Natural killer cell treated with Interleukin-12 subunit alpha and Interleukin-12 subunit beta and Interleukin-15 and Interleukin-18, amount 100 ng/mL, for 72 hours (primary cell): ENCODE data around the gene ZFR. TPM values are rescaled to one million over a fixed set of nuclear protein-coding genes. Genes with fewer than 3 reads are reported as not detected.
A peak's percentile ranks its signal among the peaks of the same experiment; 100 is the strongest.
"Not testable (repeated sequence)": the region's sequence is repeated elsewhere in the genome, so short reads cannot be mapped to it uniquely, and the experiment has no call there.

Experiments used
- ATAC-seq, 2 donors: fragments of 150-1000 bp; cut with Tn5 transposase in 1 of 2; sonication (Bioruptor Pico), chemical (Tn5 transposase) in 1 of 2; 2 replicates each; pipeline ENCODE4 v1.10.0; 2021
- DNase-seq: peaks from one replicate; pipeline ENCODE4 v3.0.0; 2022; ENCODE audit warnings: low spot score
- H3K27ac Mint-ChIP-seq, 2 donors: 1 replicate in 1 of 2; 2 replicates in 1 of 2; pipeline ENCODE4 v1.8.0; 2022; ENCODE audit warnings: mixed read lengths in 2 of 2, mild to moderate bottlenecking in 1 of 2, moderate library complexity in 1 of 2
- H3K27me3 Mint-ChIP-seq, 2 donors: 1 replicate in 1 of 2; 2 replicates in 1 of 2; pipeline ENCODE4 v1.8.0; 2022; ENCODE audit warnings: mixed read lengths in 2 of 2
- H3K36me3 Mint-ChIP-seq: one replicate; pipeline ENCODE4 v1.8.0; 2022; ENCODE audit warnings: mixed read lengths
- H3K4me1 Mint-ChIP-seq, 2 donors: 1 replicate in 1 of 2; 2 replicates in 1 of 2; pipeline ENCODE4 v1.8.0; 2022; ENCODE audit warnings: low read depth in 2 of 2, mixed read lengths in 2 of 2, mild to moderate bottlenecking in 1 of 2
- H3K4me3 Mint-ChIP-seq: one replicate; pipeline ENCODE4 v1.8.0; 2022; ENCODE audit warnings: mixed read lengths
- H3K9me3 Mint-ChIP-seq: 2 replicates; pipeline ENCODE4 v1.8.0; 2022; ENCODE audit warnings: mixed read lengths
- total RNA-seq, 2 donors: library from RNA; stranded (reverse); gene quantifications; one replicate each; pipeline ENCODE4 v1.2.3, GENCODE V29; 2022

ZFR gene
- total RNA-seq, 2 donors from 2014 or later: 58.2 to 70.5 TPM

GRCh38 chr5:32384621-32385020 is 59.9 kb downstream of the ZFR start:
- no peak for ATAC-seq
- Mint-ChIP-seq H3K27me3 (no peaks in the 10 kb centered on the region), H3K9me3 (no peaks in the 10 kb centered on the region), H3K27ac (peak overlapping the region in 1 of 2 donors; percentile 57), H3K4me3 (no peak overlapping the region), H3K36me3 (peaks cover 25% of the 10 kb centered on the region), H3K4me1 (peaks cover 5 to 8% of the 10 kb centered on the region in 2 donors)
- DNase-seq: no peak

- H3K36me3 Mint-ChIP-seq: peaks cover 22% of the 10 kb centered on the region
- no peak for ATAC-seq
- H3K27ac Mint-ChIP-seq: no peak overlapping the region
- no peak overlapping the region for H3K4me3 Mint-ChIP-seq
- no peaks in the 10 kb centered on the region for H3K27me3 Mint-ChIP-seq
- peaks cover 5 to 8% of the 10 kb centered on the region in 2 donors for H3K4me1 Mint-ChIP-seq
- DNase-seq: no peak
- no peaks in the 10 kb centered on the region for H3K9me3 Mint-ChIP-seq
Measured at GRCh38 chr5:32383586-32383985, 61.0 kb downstream of the ZFR start.

GRCh38 chr5:32383065-32383464 is 61.5 kb downstream of the ZFR start:
- H3K27me3 Mint-ChIP-seq: no peaks in the 10 kb centered on the region
- H3K4me3 Mint-ChIP-seq: no peak overlapping the region
- H3K36me3 Mint-ChIP-seq: peaks cover 17% of the 10 kb centered on the region
- DNase-seq (no peak), ATAC-seq (no peak)
- no peaks in the 10 kb centered on the region for H3K9me3 Mint-ChIP-seq
- peaks cover 2 to 5% of the 10 kb centered on the region in 2 donors for H3K4me1 Mint-ChIP-seq
- no peak overlapping the region for H3K27ac Mint-ChIP-seq

GRCh38 chr5:32379421-32379820 is 65.1 kb downstream of the ZFR start:
- H3K4me1 Mint-ChIP-seq: peaks cover 0 to under 1% of the 10 kb centered on the region in 2 donors
- H3K27me3 Mint-ChIP-seq: no peaks in the 10 kb centered on the region
- no peak for ATAC-seq
- H3K27ac Mint-ChIP-seq: peak overlapping the region in 1 of 2 donors; percentile 60
- DNase-seq: no peak
- H3K36me3 Mint-ChIP-seq: peaks cover 7% of the 10 kb centered on the region
- no peaks in the 10 kb centered on the region for H3K9me3 Mint-ChIP-seq
- H3K4me3 Mint-ChIP-seq: no peak overlapping the region

GRCh38 chr5:32378966-32379365 is 65.6 kb downstream of the ZFR start:
- H3K27ac Mint-ChIP-seq: peak overlapping the region in 1 of 2 donors; percentile 60
- H3K4me3 Mint-ChIP-seq: no peak overlapping the region
- H3K4me1 Mint-ChIP-seq: no peaks in the 10 kb centered on the region
- DNase-seq: no peak
- no peak for ATAC-seq
- no peaks in the 10 kb centered on the region for H3K27me3 Mint-ChIP-seq
- peaks cover 7% of the 10 kb centered on the region for H3K36me3 Mint-ChIP-seq
- no peaks in the 10 kb centered on the region for H3K9me3 Mint-ChIP-seq

GRCh38 chr5:32369542-32370155 is 74.9 kb downstream of the ZFR start:
- H3K36me3 Mint-ChIP-seq: peaks cover 17% of the 10 kb centered on the region
- no peak for DNase-seq
- no peak overlapping the region for H3K4me3 Mint-ChIP-seq
- no peaks in the 10 kb centered on the region for H3K9me3 Mint-ChIP-seq
- H3K4me1 Mint-ChIP-seq: peaks cover 0 to 2% of the 10 kb centered on the region in 2 donors
- no peak overlapping the region for H3K27ac Mint-ChIP-seq
- ATAC-seq: no peak
- no peaks in the 10 kb centered on the region for H3K27me3 Mint-ChIP-seq

GRCh38 chr5:32369032-32369431 is 75.5 kb downstream of the ZFR start:
- ATAC-seq (no peak), DNase-seq (no peak)
- no peak overlapping the region for H3K27ac Mint-ChIP-seq
- H3K4me3 Mint-ChIP-seq: no peak overlapping the region
- peaks cover 0 to 2% of the 10 kb centered on the region in 2 donors for H3K4me1 Mint-ChIP-seq
- H3K9me3 Mint-ChIP-seq: no peaks in the 10 kb centered on the region
- H3K36me3 Mint-ChIP-seq: peaks cover 17% of the 10 kb centered on the region
- H3K27me3 Mint-ChIP-seq: no peaks in the 10 kb centered on the region

- H3K9me3 Mint-ChIP-seq, H3K4me3 Mint-ChIP-seq, H3K4me1 Mint-ChIP-seq, H3K27ac Mint-ChIP-seq, DNase-seq, ATAC-seq, H3K27me3 Mint-ChIP-seq: not testable (repeated sequence)
- H3K36me3 Mint-ChIP-seq: peaks cover 24% of the 10 kb centered on the region
Measured at GRCh38 chr5:32367271-32367670, 77.3 kb downstream of the ZFR start.

- ATAC-seq (no peak), DNase-seq (no peak)
- Mint-ChIP-seq H3K36me3 (peaks cover 17% of the 10 kb centered on the region), H3K9me3 (no peaks in the 10 kb centered on the region), H3K4me3 (no peak overlapping the region), H3K4me1 (no peaks in the 10 kb centered on the region), H3K27ac (no peak overlapping the region), H3K27me3 (no peaks in the 10 kb centered on the region)
Measured at GRCh38 chr5:32365623-32366022, 78.9 kb downstream of the ZFR start.

- Mint-ChIP-seq H3K4me3 (no peak overlapping the region), H3K27me3 (no peaks in the 10 kb centered on the region), H3K9me3 (no peaks in the 10 kb centered on the region), H3K36me3 (peaks cover 12% of the 10 kb centered on the region), H3K27ac (no peak overlapping the region), H3K4me1 (no peaks in the 10 kb centered on the region)
- ATAC-seq (no peak), DNase-seq (no peak)
Measured at GRCh38 chr5:32363030-32363429, 81.5 kb downstream of the ZFR start.

GRCh38 chr5:32362527-32362926 is 82.0 kb downstream of the ZFR start:
- ATAC-seq (no peak), DNase-seq (no peak)
- no peak overlapping the region for H3K27ac Mint-ChIP-seq
- no peak overlapping the region for H3K4me3 Mint-ChIP-seq
- no peaks in the 10 kb centered on the region for H3K9me3 Mint-ChIP-seq
- no peaks in the 10 kb centered on the region for H3K27me3 Mint-ChIP-seq
- H3K36me3 Mint-ChIP-seq: peaks cover 12% of the 10 kb centered on the region
- no peaks in the 10 kb centered on the region for H3K4me1 Mint-ChIP-seq

GRCh38 chr5:32360906-32361305 is 83.6 kb downstream of the ZFR start:
- no peaks in the 10 kb centered on the region for H3K4me1 Mint-ChIP-seq
- H3K4me3 Mint-ChIP-seq: no peak overlapping the region
- no peaks in the 10 kb centered on the region for H3K27me3 Mint-ChIP-seq
- no peak for DNase-seq
- ATAC-seq: no peak
- H3K27ac Mint-ChIP-seq: no peak overlapping the region
- H3K36me3 Mint-ChIP-seq: peaks cover 13% of the 10 kb centered on the region
- no peaks in the 10 kb centered on the region for H3K9me3 Mint-ChIP-seq

GRCh38 chr5:32358611-32359010 is 85.9 kb downstream of the ZFR start:
- no peak overlapping the region for H3K27ac Mint-ChIP-seq
- H3K4me3 Mint-ChIP-seq: no peak overlapping the region
- no peaks in the 10 kb centered on the region for H3K9me3 Mint-ChIP-seq
- H3K4me1 Mint-ChIP-seq: no peaks in the 10 kb centered on the region
- peaks cover 23% of the 10 kb centered on the region for H3K36me3 Mint-ChIP-seq
- ATAC-seq (no peak), DNase-seq (no peak)
- no peaks in the 10 kb centered on the region for H3K27me3 Mint-ChIP-seq

- peaks cover 17% of the 10 kb centered on the region for H3K36me3 Mint-ChIP-seq
- H3K4me3 Mint-ChIP-seq: no peak overlapping the region
- ATAC-seq (no peak), DNase-seq (no peak)
- H3K9me3 Mint-ChIP-seq: no peaks in the 10 kb centered on the region
- H3K4me1 Mint-ChIP-seq: no peaks in the 10 kb centered on the region
- H3K27ac Mint-ChIP-seq: no peak overlapping the region
- no peaks in the 10 kb centered on the region for H3K27me3 Mint-ChIP-seq
Measured at GRCh38 chr5:32357658-32358057, 86.9 kb downstream of the ZFR start.

- H3K4me1 Mint-ChIP-seq: no peaks in the 10 kb centered on the region
- no peak overlapping the region for H3K4me3 Mint-ChIP-seq
- no peak overlapping the region for H3K27ac Mint-ChIP-seq
- no peak for ATAC-seq
- DNase-seq: no peak
- H3K36me3 Mint-ChIP-seq: peaks cover 11% of the 10 kb centered on the region
- H3K9me3 Mint-ChIP-seq: no peaks in the 10 kb centered on the region
- H3K27me3 Mint-ChIP-seq: no peaks in the 10 kb centered on the region
Measured at GRCh38 chr5:32355686-32356085, 88.9 kb downstream of the ZFR start.
